Measurements from ENCODE around the gene CWC27.

GRCh38 chr5:64861281-64861680 is 92.6 kb downstream of the CWC27 start:
- TF ChIP-seq HOXA7 (CRISPR knock-in tag; IDR thresholded peaks at IDR 0.05) (no peak), NR3C1 (IDR thresholded peaks at IDR 0.05) (no peak), POLR2A (IDR thresholded peaks at IDR 0.05; ENCODE audit: low read length) (no peak), SMC3 (IDR thresholded peaks at IDR 0.05) (no peak), CHD2 (IDR thresholded peaks at IDR 0.05; ENCODE audit: low read length, partially characterized antibody) (no peak), RFX5 (IDR thresholded peaks at IDR 0.05) (no peak), ZSCAN20 (CRISPR knock-in tag; IDR thresholded peaks at IDR 0.05) (no peak), MYC (IDR thresholded peaks at IDR 0.05; ENCODE audit: borderline replicate concordance, low read length) (no peak), EP300 (IDR thresholded peaks at IDR 0.05) (no peak), JUN (IDR thresholded peaks at IDR 0.05) (no peak), TP53 (CRISPR knock-in tag; IDR thresholded peaks at IDR 0.05) (no peak), SREBF2 (IDR thresholded peaks at IDR 0.05) (no peak)
- TF ChIP-seq, protein P1, sequence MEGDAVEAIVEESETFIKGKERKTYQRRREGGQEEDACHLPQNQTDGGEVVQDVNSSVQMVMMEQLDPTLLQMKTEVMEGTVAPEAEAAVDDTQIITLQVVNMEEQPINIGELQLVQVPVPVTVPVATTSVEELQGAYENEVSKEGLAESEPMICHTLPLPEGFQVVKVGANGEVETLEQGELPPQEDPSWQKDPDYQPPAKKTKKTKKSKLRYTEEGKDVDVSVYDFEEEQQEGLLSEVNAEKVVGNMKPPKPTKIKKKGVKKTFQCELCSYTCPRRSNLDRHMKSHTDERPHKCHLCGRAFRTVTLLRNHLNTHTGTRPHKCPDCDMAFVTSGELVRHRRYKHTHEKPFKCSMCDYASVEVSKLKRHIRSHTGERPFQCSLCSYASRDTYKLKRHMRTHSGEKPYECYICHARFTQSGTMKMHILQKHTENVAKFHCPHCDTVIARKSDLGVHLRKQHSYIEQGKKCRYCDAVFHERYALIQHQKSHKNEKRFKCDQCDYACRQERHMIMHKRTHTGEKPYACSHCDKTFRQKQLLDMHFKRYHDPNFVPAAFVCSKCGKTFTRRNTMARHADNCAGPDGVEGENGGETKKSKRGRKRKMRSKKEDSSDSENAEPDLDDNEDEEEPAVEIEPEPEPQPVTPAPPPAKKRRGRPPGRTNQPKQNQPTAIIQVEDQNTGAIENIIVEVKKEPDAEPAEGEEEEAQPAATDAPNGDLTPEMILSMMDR (IDR thresholded peaks at IDR 0.05): no peak
- TF ChIP-seq, protein P2, sequence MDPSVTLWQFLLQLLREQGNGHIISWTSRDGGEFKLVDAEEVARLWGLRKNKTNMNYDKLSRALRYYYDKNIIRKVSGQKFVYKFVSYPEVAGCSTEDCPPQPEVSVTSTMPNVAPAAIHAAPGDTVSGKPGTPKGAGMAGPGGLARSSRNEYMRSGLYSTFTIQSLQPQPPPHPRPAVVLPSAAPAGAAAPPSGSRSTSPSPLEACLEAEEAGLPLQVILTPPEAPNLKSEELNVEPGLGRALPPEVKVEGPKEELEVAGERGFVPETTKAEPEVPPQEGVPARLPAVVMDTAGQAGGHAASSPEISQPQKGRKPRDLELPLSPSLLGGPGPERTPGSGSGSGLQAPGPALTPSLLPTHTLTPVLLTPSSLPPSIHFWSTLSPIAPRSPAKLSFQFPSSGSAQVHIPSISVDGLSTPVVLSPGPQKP (IDR thresholded peaks at IDR 0.05; ENCODE audit: low read depth, low read length): no peak
